Measurements from ENCODE around the gene GNPTG. TPM values are rescaled to one million over a fixed set of nuclear protein-coding genes. Genes with fewer than 3 reads are reported as not detected.

GNPTG gene
- total and polyA plus RNA-seq, 9 of the 15 experiments (the other 6 are each of a cell fraction or from before 2014, with no cell fraction given) = 0.69 to 33.3 (median 13.6) TPM

GRCh38 chr16:1351582-1352362 lies at the start of gene GNPTG, which contains the start of gene TSR3 (continued):
- TF ChIP-seq MLX (CRISPR knock-in tag; conservative IDR thresholded peaks at IDR 0.05) (no peak), VEZF1 (CRISPR knock-in tag; IDR thresholded peaks at IDR 0.05) (peak; percentile 81), FOXK1 (CRISPR knock-in tag; IDR thresholded peaks at IDR 0.05; ENCODE audit: borderline replicate concordance) (no peak), ATF6 (CRISPR knock-in tag; IDR thresholded peaks at IDR 0.05) (no peak), HOMEZ (CRISPR knock-in tag; IDR thresholded peaks at IDR 0.05) (no peak), GTF3C2 (IDR thresholded peaks at IDR 0.05; ENCODE audit: borderline replicate concordance, extremely low read depth, insufficient read length) (no peak), TFE3 (CRISPR knock-in tag; IDR thresholded peaks at IDR 0.05) (peak; percentile 100), TOE1 (IDR thresholded peaks at IDR 0.05; ENCODE audit: borderline replicate concordance) (peak; percentile 95), TOE1 (CRISPR knock-in tag; IDR thresholded peaks at IDR 0.05; ENCODE audit: borderline replicate concordance, low read depth) (peak; percentile 64)
